Measurements from ENCODE around the gene KCTD17.

Gene KCTD17

GRCh38 chr22:37046589-37046988 lies 5.0 kb upstream of the KCTD17 start:
- TF ChIP-seq REST (IDR thresholded peaks at IDR 0.05; ENCODE audit: insufficient read depth in 1 of 2, low read depth in 2 of 2, low read length in 2 of 2) (no peak), FOXP2 (optimal IDR thresholded peaks at IDR 0.05; ENCODE audit: borderline replicate concordance, extremely low read depth, extremely low read length, insufficient read depth) (no peak), SIN3A (IDR thresholded peaks at IDR 0.05; ENCODE audit: borderline replicate concordance, insufficient read depth, low read length) (no peak), POLR2AphosphoS5 (IDR thresholded peaks at IDR 0.05; ENCODE audit: low read depth, low read length) (no peak), TAF1 (IDR thresholded peaks at IDR 0.05; ENCODE audit: borderline replicate concordance, insufficient read depth, low read length) (no peak)

GRCh38 chr22:37047006-37047405 lies 4.5 kb upstream of the KCTD17 start:
- no peak for TF ChIP-seq TAF1 (IDR thresholded peaks at IDR 0.05; ENCODE audit: borderline replicate concordance, insufficient read depth, low read length)
- TF ChIP-seq FOXP2 (optimal IDR thresholded peaks at IDR 0.05; ENCODE audit: borderline replicate concordance, extremely low read depth, extremely low read length, insufficient read depth) = no peak
- TF ChIP-seq POLR2AphosphoS5 (IDR thresholded peaks at IDR 0.05; ENCODE audit: low read depth, low read length) = no peak
- TF ChIP-seq REST (IDR thresholded peaks at IDR 0.05; ENCODE audit: insufficient read depth in 1 of 2, low read depth in 2 of 2, low read length in 2 of 2) = no peak
- no peak for TF ChIP-seq SIN3A (IDR thresholded peaks at IDR 0.05; ENCODE audit: borderline replicate concordance, insufficient read depth, low read length)

GRCh38 chr22:37048133-37048532 lies 3.4 kb upstream of the KCTD17 start:
- TF ChIP-seq REST (IDR thresholded peaks at IDR 0.05; ENCODE audit: insufficient read depth in 1 of 2, low read depth in 2 of 2, low read length in 2 of 2) (no peak), FOXP2 (optimal IDR thresholded peaks at IDR 0.05; ENCODE audit: borderline replicate concordance, extremely low read depth, extremely low read length, insufficient read depth) (no peak), POLR2AphosphoS5 (IDR thresholded peaks at IDR 0.05; ENCODE audit: low read depth, low read length) (no peak), SIN3A (IDR thresholded peaks at IDR 0.05; ENCODE audit: borderline replicate concordance, insufficient read depth, low read length) (no peak), TAF1 (IDR thresholded peaks at IDR 0.05; ENCODE audit: borderline replicate concordance, insufficient read depth, low read length) (no peak)

- TF ChIP-seq FOXP2 (optimal IDR thresholded peaks at IDR 0.05; ENCODE audit: borderline replicate concordance, extremely low read depth, extremely low read length, insufficient read depth) (no peak), REST (IDR thresholded peaks at IDR 0.05; ENCODE audit: insufficient read depth in 1 of 2, low read depth in 2 of 2, low read length in 2 of 2) (no peak), SIN3A (IDR thresholded peaks at IDR 0.05; ENCODE audit: borderline replicate concordance, insufficient read depth, low read length) (no peak), POLR2AphosphoS5 (IDR thresholded peaks at IDR 0.05; ENCODE audit: low read depth, low read length) (no peak), TAF1 (IDR thresholded peaks at IDR 0.05; ENCODE audit: borderline replicate concordance, insufficient read depth, low read length) (no peak)
Measured at GRCh38 chr22:37049224-37049623, 2.3 kb upstream of the KCTD17 start.

GRCh38 chr22:37050913-37051312 lies 629 bp upstream of the KCTD17 start:
- no peak for TF ChIP-seq FOXP2 (optimal IDR thresholded peaks at IDR 0.05; ENCODE audit: borderline replicate concordance, extremely low read depth, extremely low read length, insufficient read depth)
- no peak for TF ChIP-seq SIN3A (IDR thresholded peaks at IDR 0.05; ENCODE audit: borderline replicate concordance, insufficient read depth, low read length)
- TF ChIP-seq POLR2AphosphoS5 (IDR thresholded peaks at IDR 0.05; ENCODE audit: low read depth, low read length) = no peak
- TF ChIP-seq TAF1 (IDR thresholded peaks at IDR 0.05; ENCODE audit: borderline replicate concordance, insufficient read depth, low read length) = no peak
- no peak for TF ChIP-seq REST (IDR thresholded peaks at IDR 0.05; ENCODE audit: insufficient read depth in 1 of 2, low read depth in 2 of 2, low read length in 2 of 2)

All from PFSK-1 (cell line).